Hepatic stellate cell (primary cell): ENCODE data around the gene SPATA31D3.
"Not testable (repeated sequence)": the region's sequence is repeated elsewhere in the genome, so short reads cannot be mapped to it uniquely, and the experiment has no call there.

Experiments
- DNase-seq: peaks from one replicate; pipeline ENCODE4 v3.0.0; 2011; ENCODE audit warnings: low spot score

SPATA31D3 gene

GRCh38 chr9:81943393-81943792, at the start of gene SPATA31D3:
Gene SPATA31D3 (plus strand): TSS chr9:81943500. CDS start chr9:81943586, 86 bp downstream.
- DNase-seq, result not testable (repeated sequence)

- DNase-seq, result no peak
Measured at GRCh38 chr9:81893929-81894328, 49.4 kb upstream of the SPATA31D3 start.

GRCh38 chr9:81894891-81895290, 48.4 kb upstream of the SPATA31D3 start:
- no peak for DNase-seq

- no peak for DNase-seq
Measured at GRCh38 chr9:81896070-81896469, 47.2 kb upstream of the SPATA31D3 start.

- no peak for DNase-seq
Measured at GRCh38 chr9:81898851-81899250, 44.4 kb upstream of the SPATA31D3 start.

- DNase-seq, result no peak
Measured at GRCh38 chr9:81902196-81902595, 41.1 kb upstream of the SPATA31D3 start.

- DNase-seq, result no peak
Measured at GRCh38 chr9:81902626-81903025, 40.7 kb upstream of the SPATA31D3 start.

GRCh38 chr9:81906671-81907070, 36.6 kb upstream of the SPATA31D3 start:
- DNase-seq, result no peak

- no peak for DNase-seq
Measured at GRCh38 chr9:81912135-81912534, 31.2 kb upstream of the SPATA31D3 start.

- no peak for DNase-seq
Measured at GRCh38 chr9:81915801-81916505, 27.3 kb upstream of the SPATA31D3 start.

- DNase-seq, result not testable (repeated sequence)
Measured at GRCh38 chr9:81918507-81918906, 24.8 kb upstream of the SPATA31D3 start.

GRCh38 chr9:81928305-81928704, 15.0 kb upstream of the SPATA31D3 start, which contains the start of gene SPATA31D4:
Gene SPATA31D4 (plus strand): TSS chr9:81928428. CDS start chr9:81928514, 86 bp downstream.
- DNase-seq, result not testable (repeated sequence)

- DNase-seq, result not testable (repeated sequence)
Measured at GRCh38 chr9:81930147-81930546, 13.2 kb upstream of the SPATA31D3 start.

- not testable (repeated sequence) for DNase-seq
Measured at GRCh38 chr9:81933547-81933946, 9.8 kb upstream of the SPATA31D3 start.

- DNase-seq, result not testable (repeated sequence)
Measured at GRCh38 chr9:81948650-81949049, 5.3 kb downstream of the SPATA31D3 start.

GRCh38 chr9:81953096-81953495, 9.8 kb downstream of the SPATA31D3 start:
- DNase-seq, result no peak

GRCh38 chr9:81955625-81956024, 12.3 kb downstream of the SPATA31D3 start:
- DNase-seq, result no peak

GRCh38 chr9:81964218-81965171, 21.2 kb downstream of the SPATA31D3 start:
- DNase-seq, result no peak

GRCh38 chr9:81968026-81968425, 24.7 kb downstream of the SPATA31D3 start:
- no peak for DNase-seq

GRCh38 chr9:81969971-81970370, 26.7 kb downstream of the SPATA31D3 start:
- no peak for DNase-seq

- no peak for DNase-seq
Measured at GRCh38 chr9:81971727-81972126, 28.4 kb downstream of the SPATA31D3 start.

GRCh38 chr9:81974764-81975163, 31.5 kb downstream of the SPATA31D3 start:
- no peak for DNase-seq

- no peak for DNase-seq
Measured at GRCh38 chr9:81976351-81976750, 33.1 kb downstream of the SPATA31D3 start.
